Stimulated activated CD4-positive, alpha-beta T cell treated with anti-CD3 and anti-CD28 coated beads, Interleukin-15, amount 100 ng/mL, for 24 hours (primary cell): ENCODE measurements around the gene RTN4RL1.

Experiments
- DNase-seq: peaks from one replicate; pipeline ENCODE4 v3.0.0-alpha.2; 2020

The RTN4RL1 gene

DNA sequence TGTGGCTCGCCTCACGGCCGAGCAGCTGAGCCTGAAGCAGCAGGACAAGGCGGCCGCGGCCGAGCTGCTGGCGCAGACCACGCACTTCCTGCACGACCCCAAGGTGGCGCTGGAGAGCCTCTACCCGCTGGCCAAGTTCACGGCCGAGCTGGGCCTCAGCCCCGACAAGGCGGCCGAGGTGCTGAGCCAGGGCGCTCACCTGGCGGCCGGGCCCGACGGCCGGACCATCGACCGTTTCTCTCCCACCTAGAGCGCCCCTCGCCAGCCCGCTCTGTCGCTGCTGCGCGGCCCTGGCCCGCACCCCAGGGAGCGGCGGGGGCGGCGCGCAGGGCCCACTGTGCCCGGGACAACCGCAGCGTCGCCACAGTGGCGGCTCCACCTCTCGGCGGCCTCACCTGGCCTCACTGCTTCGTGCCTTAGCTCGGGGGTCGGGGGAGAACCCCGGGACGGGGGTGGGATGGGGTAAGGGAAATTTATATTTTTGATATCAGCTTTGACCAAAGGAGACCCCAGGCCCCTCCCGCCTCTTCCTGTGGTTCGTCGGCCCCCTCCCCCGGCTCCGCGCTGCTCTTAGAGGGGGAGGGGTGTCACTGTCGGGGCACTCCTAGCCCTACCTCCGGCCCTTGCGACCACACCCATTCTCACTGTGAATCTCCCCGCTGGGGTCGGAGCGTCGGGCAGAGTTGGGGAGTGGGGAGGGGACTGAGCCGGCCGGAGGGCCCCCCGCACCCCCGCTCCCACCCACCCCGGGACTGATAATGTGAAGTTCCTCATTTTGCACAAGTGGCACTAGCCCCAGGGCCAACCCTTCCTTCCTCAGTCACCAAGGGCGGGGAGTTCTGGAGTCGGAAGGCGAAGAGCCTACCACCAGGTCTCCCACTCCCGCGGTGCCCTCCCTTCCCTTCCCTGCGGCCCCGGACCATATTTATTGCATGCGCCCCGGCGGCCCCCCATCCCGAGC is 33.7 kb upstream of the RTN4RL1 start:
- peak; percentile 80 for DNase-seq

DNA sequence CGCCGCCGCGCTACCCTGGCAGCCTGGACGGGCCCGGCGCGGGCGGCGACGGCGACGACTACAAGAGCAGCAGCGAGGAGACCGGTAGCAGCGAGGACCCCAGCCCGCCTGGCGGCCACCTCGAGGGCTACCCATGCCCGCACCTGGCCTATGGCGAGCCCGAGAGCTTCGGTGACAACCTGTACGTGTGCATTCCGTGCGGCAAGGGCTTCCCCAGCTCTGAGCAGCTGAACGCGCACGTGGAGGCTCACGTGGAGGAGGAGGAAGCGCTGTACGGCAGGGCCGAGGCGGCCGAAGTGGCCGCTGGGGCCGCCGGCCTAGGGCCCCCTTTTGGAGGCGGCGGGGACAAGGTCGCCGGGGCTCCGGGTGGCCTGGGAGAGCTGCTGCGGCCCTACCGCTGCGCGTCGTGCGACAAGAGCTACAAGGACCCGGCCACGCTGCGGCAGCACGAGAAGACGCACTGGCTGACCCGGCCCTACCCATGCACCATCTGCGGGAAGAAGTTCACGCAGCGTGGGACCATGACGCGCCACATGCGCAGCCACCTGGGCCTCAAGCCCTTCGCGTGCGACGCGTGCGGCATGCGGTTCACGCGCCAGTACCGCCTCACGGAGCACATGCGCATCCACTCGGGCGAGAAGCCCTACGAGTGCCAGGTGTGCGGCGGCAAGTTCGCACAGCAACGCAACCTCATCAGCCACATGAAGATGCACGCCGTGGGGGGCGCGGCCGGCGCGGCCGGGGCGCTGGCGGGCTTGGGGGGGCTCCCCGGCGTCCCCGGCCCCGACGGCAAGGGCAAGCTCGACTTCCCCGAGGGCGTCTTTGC is 32.8 kb upstream of the RTN4RL1 start:
- DNase-seq: no peak

DNA sequence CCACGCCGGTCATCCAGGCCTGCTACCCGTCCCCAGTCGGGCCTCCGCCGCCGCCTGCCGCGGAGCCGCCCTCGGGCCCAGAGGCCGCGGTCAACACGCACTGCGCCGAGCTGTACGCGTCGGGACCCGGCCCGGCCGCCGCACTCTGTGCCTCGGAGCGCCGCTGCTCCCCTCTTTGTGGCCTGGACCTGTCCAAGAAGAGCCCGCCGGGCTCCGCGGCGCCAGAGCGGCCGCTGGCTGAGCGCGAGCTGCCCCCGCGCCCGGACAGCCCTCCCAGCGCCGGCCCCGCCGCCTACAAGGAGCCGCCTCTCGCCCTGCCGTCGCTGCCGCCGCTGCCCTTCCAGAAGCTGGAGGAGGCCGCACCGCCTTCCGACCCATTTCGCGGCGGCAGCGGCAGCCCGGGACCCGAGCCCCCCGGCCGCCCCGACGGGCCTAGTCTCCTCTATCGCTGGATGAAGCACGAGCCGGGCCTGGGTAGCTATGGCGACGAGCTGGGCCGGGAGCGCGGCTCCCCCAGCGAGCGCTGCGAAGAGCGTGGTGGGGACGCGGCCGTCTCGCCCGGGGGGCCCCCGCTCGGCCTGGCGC is 32.1 kb upstream of the RTN4RL1 start:
- DNase-seq: no peak

DNA sequence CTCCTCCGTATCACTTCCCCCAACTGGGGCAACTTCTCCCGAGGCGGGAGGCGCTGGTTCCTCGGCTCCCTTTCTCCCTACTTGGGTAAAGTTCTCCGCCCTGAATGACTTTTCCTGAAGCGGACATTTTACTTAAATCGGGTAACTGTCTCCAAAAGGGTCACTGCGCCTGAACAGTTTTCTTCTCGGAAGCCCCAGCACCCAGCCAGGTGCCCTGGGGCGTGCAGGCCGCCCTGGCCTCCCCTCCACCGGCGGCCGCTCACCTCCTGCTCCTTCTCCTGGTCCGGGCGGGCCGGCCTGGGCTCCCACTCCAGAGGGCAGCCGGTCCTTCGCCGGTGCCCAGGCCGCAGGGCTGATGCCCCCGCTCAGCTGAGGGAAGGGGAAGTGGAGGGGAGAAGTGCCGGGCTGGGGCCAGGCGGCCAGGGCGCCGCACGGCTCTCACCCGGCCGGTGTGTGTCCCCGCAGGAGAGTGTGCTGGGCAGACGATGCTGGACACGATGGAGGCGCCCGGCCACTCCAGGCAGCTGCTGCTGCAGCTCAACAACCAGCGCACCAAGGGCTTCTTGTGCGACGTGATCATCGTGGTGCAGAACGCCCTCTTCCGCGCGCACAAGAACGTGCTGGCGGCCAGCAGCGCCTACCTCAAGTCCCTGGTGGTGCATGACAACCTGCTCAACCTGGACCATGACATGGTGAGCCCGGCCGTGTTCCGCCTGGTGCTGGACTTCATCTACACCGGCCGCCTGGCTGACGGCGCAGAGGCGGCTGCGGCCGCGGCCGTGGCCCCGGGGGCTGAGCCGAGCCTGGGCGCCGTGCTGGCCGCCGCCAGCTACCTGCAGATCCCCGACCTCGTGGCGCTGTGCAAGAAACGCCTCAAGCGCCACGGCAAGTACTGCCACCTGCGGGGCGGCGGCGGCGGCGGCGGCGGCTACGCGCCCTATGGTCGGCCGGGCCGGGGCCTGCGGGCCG is 31.4 kb upstream of the RTN4RL1 start:
- DNase-seq: peak; percentile 68

DNA sequence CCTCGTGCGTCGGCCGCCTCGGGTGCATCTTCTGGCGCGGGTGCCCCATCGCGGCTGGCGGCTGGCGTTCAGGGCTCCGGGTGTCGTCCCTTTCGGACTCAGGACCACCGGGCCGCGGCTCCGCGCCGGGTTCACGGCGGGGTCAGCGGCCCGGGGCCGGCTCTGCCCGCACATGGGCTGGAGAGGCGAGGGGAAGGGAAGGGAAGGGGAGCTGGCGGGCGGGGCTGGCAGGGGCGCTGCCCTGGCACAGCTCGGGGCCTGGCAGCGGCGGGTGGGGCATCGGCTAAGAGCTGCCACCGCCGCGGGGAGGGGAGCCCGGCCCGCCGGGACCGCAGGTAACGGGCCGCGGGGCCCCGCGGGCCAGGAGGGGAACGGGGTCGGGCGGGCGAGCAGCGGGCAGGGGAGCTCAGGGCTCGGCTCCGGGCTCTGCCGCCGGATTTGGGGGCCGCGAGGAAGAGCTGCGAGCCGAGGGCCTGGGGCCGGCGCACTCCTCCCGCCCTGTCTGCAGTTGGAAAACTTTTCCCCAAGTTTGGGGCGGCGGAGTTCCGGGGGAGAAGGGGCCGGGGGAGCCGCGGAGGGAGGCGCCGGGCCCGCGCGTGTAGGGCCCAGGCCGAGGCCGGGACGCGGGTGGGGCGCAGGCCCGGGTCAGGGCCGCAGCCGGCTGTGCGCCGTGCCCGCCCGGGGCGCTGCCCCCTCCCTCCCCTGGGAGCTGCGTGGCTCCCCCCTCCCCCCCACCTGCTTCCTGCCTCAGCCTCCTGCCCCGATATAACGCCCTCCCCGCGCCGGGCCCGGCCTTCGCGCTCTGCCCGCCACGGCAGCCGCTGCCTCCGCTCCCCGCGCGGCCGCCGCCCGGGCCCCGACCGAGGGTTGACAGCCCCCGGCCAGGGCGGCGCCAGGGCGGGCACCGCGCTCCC is 30.4 kb upstream of the RTN4RL1 start:
- peak; percentile 69 for DNase-seq

DNA sequence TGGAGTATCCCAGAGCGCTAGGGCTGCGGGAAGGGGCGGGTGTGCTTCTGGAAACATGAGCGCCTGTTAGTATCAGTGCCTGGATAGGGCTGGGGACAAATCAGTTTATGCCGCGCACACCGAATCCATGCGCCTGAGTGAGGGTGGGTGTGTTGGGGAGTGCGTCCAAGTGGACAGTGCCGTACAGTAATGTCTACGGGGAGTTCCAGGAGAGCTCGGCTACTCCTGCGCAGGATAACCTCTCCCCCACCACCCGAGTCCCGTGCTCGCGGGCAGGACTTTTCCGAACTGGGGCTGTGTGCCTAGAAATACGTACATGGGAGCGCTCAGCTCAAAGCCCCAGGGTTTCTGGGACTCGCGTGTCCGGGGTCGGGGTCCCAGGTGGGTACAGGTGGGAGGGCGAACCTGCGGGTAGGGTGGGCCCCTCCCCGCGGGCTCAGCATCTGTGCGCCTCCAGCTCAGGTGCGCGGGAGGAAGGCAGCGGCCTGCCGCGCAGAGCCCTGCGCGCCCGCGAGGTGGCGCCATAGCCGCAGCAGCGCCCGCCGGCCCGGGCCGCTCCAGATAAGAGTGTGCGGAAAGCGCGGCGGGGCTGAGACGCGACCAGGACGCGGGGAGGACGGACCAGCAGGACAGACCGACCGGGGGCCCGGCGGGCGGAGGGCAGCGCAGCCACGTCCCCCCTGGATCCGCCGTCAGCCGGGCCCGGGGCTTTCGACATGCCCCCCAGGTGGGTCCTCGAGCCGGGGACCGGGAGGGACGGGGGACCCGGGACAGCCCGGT is 29.6 kb upstream of the RTN4RL1 start, which contains the start of gene HIC1:
HIC1 (plus strand) TSS at position 592 of the 780 bp plus-strand sequence. CDS start 1,588 bp downstream, outside the sequence.
- DNase-seq: peak; percentile 86

DNA sequence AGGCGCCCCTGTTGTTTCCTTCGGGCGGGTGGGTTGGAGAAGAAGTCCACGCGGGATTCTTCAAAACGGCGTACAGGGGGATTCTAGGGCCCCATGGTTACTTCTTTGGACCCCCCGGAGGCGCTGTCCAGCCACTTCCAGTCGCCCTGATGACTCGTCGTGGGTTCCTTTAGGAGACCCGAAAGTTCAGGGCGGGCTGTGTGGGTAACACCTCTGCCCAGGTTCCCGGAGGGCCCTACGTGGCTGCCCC is 29.1 kb upstream of the RTN4RL1 start:
- DNase-seq: peak; percentile 69

DNA sequence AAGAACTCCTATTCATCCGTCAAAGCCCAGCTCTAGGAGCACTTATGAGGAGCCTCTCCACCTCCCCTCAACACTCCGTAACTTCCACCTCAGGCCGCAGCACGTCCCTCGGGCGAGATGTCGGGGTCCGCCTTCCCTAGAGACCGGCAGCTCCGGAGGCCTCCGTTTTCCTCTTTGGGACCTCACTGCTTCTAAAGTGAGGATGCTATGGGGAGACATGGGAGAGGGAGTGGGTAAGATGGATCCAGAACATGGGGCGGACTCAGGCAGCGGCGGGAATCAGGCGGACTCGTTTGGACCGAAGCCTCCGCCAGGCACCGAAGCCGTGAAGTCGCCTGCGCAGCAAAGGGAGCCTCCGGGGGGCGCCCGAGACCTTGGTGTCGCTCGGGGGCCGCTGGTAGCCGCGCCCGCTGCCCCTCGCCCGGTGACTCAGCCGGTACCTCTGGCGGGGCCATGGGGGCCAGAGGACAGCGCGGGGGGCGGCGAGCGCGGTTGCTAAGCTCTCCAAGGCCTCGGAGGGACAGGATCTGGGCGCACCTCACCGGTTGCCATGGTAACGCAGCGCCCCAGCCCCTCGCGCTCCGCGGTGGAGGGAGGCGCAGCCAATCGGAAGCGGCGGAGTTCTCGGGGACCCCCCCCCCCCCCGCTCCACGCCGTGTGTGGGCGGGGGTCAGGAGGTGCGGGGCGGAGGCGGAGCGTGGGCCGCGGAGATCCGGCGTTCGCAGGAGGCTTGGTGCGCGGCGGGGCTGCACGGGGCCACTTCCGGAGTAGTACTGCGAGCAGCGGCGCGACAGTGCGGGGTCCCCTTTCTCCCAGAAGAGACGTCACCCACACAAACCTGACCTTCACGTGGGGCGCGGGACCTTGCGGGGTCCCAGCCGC is 28.5 kb upstream of the RTN4RL1 start:
- DNase-seq: peak; percentile 88

DNA sequence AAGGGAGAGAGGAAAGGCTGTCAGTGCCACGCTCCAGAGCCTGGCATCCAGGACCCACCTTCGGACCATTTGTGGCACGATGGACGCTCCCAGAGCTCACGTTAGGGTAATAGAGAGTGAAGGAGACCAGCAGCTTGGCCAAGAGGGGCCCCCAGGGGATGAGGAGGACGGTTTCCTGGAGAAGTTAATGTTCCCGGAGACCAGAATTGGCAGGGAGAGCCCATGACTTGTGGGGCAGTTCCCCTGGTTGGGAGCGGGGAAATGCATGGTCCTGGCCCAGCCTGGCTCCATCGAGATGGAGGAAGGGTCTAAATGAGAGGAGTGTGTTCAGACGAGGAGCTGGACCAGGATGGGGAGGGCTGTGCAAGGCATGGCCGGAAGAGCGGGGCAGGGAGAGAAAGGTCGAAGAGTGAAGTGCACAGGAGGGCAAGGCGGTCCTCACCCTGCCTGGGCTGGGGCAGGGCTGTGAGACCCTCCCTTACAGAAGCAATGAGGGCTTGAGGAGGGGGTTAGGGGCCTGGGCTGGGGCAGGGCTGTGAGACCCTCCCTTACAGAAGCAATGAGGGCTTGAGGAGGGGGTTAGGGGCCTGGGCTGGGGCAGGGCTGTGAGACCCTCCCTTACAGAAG is 26.9 kb upstream of the RTN4RL1 start:
- DNase-seq: no peak

DNA sequence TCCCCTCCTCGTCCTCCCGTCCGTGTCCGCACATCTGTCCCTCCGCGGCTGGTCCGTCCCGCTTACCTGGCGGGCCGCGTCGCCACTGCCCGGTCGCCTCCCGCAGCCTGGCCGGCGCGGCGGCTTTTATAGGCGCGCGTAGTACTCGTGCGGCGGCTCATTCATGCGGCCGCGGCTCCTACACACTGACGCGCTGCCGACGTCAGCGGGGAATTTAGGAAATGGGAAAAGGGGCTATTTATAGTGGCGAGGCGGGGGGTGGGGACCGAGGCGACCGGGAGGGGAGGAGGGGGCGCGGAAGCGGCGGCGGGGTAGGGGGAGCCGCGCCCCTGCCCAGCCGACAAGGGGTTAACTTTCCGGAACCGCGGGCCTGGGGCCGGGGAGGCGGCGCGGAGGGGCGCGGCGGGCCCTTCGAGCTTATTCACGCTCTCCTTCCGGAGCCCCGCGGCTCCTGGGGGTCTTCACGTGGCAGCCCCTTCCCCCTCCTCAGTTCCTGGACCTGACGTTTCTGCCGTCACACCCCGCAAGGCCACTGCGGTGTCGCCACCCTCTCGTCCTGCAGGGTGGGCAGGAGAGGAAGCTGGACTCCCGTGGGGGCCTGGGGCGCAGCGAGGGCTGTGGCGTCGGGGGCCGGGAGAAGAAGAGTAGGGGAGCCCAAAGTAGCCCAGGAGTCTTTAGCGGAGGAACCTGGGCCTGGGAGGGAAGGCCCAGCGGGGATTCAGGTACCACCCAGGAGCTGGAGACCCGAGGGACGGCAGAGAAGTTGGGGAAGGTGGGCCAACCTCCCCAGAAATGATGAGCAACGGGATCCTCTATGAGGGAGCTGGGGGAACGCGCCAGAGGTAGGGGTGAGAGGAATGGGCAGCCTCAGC is 26.2 kb upstream of the RTN4RL1 start:
- DNase-seq: peak; percentile 36

DNA sequence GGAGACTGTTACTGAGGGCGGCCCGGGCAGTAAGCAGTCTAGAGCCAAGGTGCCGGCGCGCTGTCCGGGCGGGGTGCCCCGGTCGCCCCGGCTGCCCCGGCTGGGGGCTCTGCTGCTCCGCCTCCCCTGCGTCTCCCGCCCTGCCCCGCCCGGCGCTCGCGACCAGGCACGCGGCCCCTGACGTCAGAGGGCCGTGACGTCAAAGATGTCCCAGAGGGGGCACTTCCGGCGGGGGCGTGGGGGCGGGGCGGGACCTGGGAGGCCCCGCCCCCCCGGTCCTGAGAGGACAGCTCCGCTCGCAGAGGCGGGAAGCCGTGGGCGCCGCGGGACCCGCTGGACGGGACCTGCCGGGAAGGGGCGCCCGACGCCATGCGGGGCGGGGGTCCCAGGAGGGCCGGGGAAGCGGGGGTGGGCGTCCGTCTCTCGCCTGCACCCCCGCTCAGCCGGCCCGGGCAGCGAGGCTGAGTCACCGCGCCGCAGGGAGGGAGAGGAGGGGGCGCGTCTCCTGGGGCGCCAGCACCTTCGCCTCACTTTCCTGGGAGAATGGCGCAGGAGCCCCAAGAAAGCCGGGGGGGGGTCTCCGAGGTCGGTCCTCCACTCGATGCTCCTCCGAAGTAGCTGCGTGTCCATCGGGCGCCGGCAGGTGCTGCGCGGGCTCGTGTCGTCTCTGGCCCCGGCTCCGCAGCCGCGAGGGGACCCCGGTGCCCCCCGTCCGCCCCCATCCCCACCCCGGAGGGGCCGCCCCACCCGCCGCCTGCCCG is 25.3 kb upstream of the RTN4RL1 start:
- peak; percentile 74 for DNase-seq

DNA sequence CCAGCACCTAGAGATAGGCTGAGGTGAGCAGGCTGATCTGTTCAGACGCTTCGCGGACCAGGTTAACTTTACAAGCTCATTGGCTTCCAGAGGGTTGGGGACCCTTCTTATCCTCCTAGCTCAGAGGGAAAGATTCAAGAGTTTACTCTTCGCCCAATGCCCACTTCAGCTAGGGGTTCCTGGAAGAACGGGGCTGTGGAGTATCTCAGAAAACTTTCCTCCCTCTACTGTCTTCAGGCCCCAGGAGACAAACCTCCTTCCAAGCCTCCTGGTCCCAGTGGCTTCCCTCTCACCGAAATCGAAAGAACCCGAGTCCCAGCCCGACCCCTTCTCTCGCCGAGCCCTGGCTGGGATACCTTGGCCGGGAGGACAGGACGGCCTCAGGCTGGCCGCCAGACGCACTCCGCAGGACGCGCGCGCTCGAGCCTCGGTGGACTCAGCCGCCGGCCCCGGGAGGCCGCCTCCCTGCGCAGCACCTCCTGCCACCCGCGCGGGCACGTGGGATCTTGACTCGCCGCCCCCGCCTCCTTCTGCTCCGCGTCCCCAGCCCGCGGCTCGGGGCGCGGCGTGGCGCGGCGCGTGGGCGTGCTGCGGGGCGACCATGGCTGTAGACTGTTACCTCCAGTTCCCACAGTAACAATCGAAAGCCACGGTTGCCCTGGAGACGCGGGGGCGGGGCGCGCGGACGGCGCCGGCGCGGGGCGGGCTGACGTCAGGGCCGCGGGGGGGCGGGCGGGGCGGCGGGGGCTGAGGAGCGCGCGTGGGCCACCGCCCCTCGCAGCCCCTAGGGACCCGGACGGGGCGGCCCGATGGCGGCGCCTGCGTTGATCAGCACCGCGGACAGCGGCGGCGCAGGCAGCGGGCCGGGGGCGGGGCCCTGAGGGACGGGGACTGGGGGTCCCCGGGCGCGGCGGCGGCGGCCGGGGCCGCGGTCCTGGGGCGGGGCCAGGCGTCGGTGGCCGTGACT is 24.5 kb upstream of the RTN4RL1 start:
- peak; percentile 91 for DNase-seq

DNA sequence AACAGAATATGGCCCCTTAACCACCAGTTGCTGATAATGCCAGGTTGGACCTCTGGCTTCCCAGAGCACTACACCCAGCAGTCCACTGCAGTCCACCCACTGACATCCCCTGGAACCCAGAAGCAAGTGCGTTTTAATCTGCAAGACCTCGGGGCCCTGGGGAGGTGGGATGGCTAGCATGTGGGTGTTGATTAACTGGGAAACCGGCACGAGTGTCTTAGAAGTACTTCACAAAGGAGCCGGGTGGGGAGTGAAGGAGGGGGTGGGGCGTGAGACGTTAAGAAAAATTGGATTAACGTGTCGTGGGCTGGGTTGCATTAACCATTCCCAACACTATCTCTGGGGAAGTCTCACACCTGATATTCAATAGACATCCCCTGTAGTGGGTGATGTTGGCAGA is 23.7 kb upstream of the RTN4RL1 start:
- no peak for DNase-seq

DNA sequence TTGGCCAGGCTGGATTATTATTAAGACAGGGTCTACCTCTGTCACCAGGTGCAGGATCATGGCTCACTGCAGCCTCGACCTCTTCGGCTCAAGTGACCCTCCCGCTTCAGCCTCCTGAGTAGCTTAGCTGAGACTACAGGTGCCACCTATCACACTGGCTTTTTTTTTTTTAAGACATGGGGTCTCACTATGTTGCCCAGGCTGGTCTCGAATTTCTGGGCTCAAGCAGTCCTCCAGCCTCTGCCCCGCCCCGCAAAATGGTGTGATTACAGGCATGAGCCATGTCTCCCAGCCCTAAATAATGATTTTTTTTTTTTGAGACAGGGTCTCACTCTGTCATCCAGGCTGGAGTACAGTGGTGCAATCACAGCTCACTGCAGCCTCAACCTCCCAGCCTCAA is 22.5 kb upstream of the RTN4RL1 start:
- DNase-seq: no peak

DNA sequence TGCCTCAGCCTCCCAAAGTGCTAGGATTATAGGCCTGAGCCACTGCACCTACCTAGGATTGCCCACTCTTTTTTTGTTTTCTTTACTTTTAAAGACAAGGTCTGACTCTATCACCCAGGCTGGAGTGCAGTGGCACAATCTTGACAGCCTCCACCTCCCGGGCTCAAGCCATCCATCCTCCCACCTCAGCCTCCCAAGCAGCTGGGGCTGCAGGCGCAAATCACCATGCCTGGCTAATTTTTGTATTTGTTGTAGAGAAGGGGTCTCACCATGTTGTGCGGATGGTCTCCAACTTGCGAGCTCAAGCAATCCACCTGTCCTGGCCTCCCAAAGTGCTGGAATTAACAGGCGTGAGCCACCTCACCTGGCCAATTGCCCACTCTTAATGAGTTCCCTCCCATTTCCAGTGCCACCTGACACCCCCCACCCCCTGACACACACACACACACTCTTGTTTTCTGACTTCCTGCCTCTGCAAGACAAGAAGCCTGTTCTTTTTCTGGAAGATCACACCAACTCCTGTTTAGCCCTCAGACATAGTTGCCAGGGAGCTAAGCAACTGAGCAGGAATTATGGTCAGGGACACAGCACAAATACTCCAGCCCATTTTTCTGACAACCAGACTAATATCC is 19.2 kb upstream of the RTN4RL1 start:
- DNase-seq: no peak
